ENCODE data around the gene ERBB4.
"Not testable (repeated sequence)": the region's sequence is repeated elsewhere in the genome, so short reads cannot be mapped to it uniquely, and the experiment has no call there.

The ERBB4 gene

GRCh38 chr2:211564441-211564840 is 974.2 kb downstream of the ERBB4 start:
- Histone ChIP-seq H3K4me3 (ENCODE audit: low read depth, low read length) (no peak overlapping the region), H3K36me3 (ENCODE audit: control insufficient read depth, insufficient read depth, low read length) (no peaks in the 10 kb centered on the region), H3K4me1 (ENCODE audit: control insufficient read depth, insufficient read depth, low read length) (no peaks in the 10 kb centered on the region), H3K9me3 (ENCODE audit: control insufficient read depth, insufficient read depth, low read length) (no peaks in the 10 kb centered on the region), H3K9ac (ENCODE audit: low read depth, low read length) (no peak overlapping the region), H3K27me3 (ENCODE audit: control insufficient read depth, insufficient read depth, low read length) (no peaks in the 10 kb centered on the region), H3K27ac (ENCODE audit: low read depth, low read length) (no peak overlapping the region)

GRCh38 chr2:211545582-211545981 is 993.0 kb downstream of the ERBB4 start:
- Histone ChIP-seq H3K4me3 (ENCODE audit: low read depth, low read length) (no peak overlapping the region), H3K4me1 (ENCODE audit: control insufficient read depth, insufficient read depth, low read length) (no peaks in the 10 kb centered on the region), H3K9me3 (ENCODE audit: control insufficient read depth, insufficient read depth, low read length) (no peaks in the 10 kb centered on the region), H3K36me3 (ENCODE audit: control insufficient read depth, insufficient read depth, low read length) (no peaks in the 10 kb centered on the region), H3K27ac (ENCODE audit: low read depth, low read length) (no peak overlapping the region), H3K27me3 (ENCODE audit: control insufficient read depth, insufficient read depth, low read length) (no peaks in the 10 kb centered on the region), H3K9ac (ENCODE audit: low read depth, low read length) (no peak overlapping the region)

- Histone ChIP-seq H3K4me3 (ENCODE audit: low read depth, low read length) (no peak overlapping the region), H3K27me3 (ENCODE audit: control insufficient read depth, insufficient read depth, low read length) (no peaks in the 10 kb centered on the region), H3K27ac (ENCODE audit: low read depth, low read length) (no peak overlapping the region), H3K9ac (ENCODE audit: low read depth, low read length) (no peak overlapping the region), H3K4me1 (ENCODE audit: control insufficient read depth, insufficient read depth, low read length) (no peaks in the 10 kb centered on the region), H3K9me3 (ENCODE audit: control insufficient read depth, insufficient read depth, low read length) (no peaks in the 10 kb centered on the region), H3K36me3 (ENCODE audit: control insufficient read depth, insufficient read depth, low read length) (no peaks in the 10 kb centered on the region)
Observed at GRCh38 chr2:211534632-211535031, 1004.0 kb downstream of the ERBB4 start.

- H3K9ac ChIP-seq (ENCODE audit: low read depth, low read length); H3K27ac ChIP-seq (ENCODE audit: low read depth, low read length); H3K27me3 ChIP-seq (ENCODE audit: control insufficient read depth, insufficient read depth, low read length); H3K4me3 ChIP-seq (ENCODE audit: low read depth, low read length); H3K9me3 ChIP-seq (ENCODE audit: control insufficient read depth, insufficient read depth, low read length); H3K36me3 ChIP-seq (ENCODE audit: control insufficient read depth, insufficient read depth, low read length); H3K4me1 ChIP-seq (ENCODE audit: control insufficient read depth, insufficient read depth, low read length): not testable (repeated sequence)
Observed at GRCh38 chr2:211524248-211524647, 1014.4 kb downstream of the ERBB4 start.

GRCh38 chr2:211516537-211516936 is 1022.1 kb downstream of the ERBB4 start:
- Histone ChIP-seq H3K9me3 (ENCODE audit: control insufficient read depth, insufficient read depth, low read length) (no peaks in the 10 kb centered on the region), H3K27me3 (ENCODE audit: control insufficient read depth, insufficient read depth, low read length) (no peaks in the 10 kb centered on the region), H3K36me3 (ENCODE audit: control insufficient read depth, insufficient read depth, low read length) (no peaks in the 10 kb centered on the region), H3K4me3 (ENCODE audit: low read depth, low read length) (no peak overlapping the region), H3K4me1 (ENCODE audit: control insufficient read depth, insufficient read depth, low read length) (peaks cover 8% of the 10 kb centered on the region), H3K9ac (ENCODE audit: low read depth, low read length) (no peak overlapping the region), H3K27ac (ENCODE audit: low read depth, low read length) (no peak overlapping the region)

GRCh38 chr2:211514049-211514448 is 1024.6 kb downstream of the ERBB4 start:
- H3K27ac ChIP-seq (ENCODE audit: low read depth, low read length): no peak overlapping the region
- H3K9ac ChIP-seq (ENCODE audit: low read depth, low read length): no peak overlapping the region
- no peaks in the 10 kb centered on the region for H3K27me3 ChIP-seq (ENCODE audit: control insufficient read depth, insufficient read depth, low read length)
- H3K36me3 ChIP-seq (ENCODE audit: control insufficient read depth, insufficient read depth, low read length): no peaks in the 10 kb centered on the region
- peaks cover 8% of the 10 kb centered on the region for H3K4me1 ChIP-seq (ENCODE audit: control insufficient read depth, insufficient read depth, low read length)
- no peaks in the 10 kb centered on the region for H3K9me3 ChIP-seq (ENCODE audit: control insufficient read depth, insufficient read depth, low read length)
- H3K4me3 ChIP-seq (ENCODE audit: low read depth, low read length): no peak overlapping the region

GRCh38 chr2:211513446-211513845 is 1025.2 kb downstream of the ERBB4 start:
- peaks cover 8% of the 10 kb centered on the region for H3K4me1 ChIP-seq (ENCODE audit: control insufficient read depth, insufficient read depth, low read length)
- no peaks in the 10 kb centered on the region for H3K36me3 ChIP-seq (ENCODE audit: control insufficient read depth, insufficient read depth, low read length)
- H3K27me3 ChIP-seq (ENCODE audit: control insufficient read depth, insufficient read depth, low read length): no peaks in the 10 kb centered on the region
- no peaks in the 10 kb centered on the region for H3K9me3 ChIP-seq (ENCODE audit: control insufficient read depth, insufficient read depth, low read length)
- no peak overlapping the region for H3K9ac ChIP-seq (ENCODE audit: low read depth, low read length)
- no peak overlapping the region for H3K27ac ChIP-seq (ENCODE audit: low read depth, low read length)
- no peak overlapping the region for H3K4me3 ChIP-seq (ENCODE audit: low read depth, low read length)

GRCh38 chr2:211512806-211513205 is 1025.8 kb downstream of the ERBB4 start:
- no peaks in the 10 kb centered on the region for H3K9me3 ChIP-seq (ENCODE audit: control insufficient read depth, insufficient read depth, low read length)
- H3K4me3 ChIP-seq (ENCODE audit: low read depth, low read length): no peak overlapping the region
- H3K27me3 ChIP-seq (ENCODE audit: control insufficient read depth, insufficient read depth, low read length): no peaks in the 10 kb centered on the region
- H3K27ac ChIP-seq (ENCODE audit: low read depth, low read length): no peak overlapping the region
- H3K9ac ChIP-seq (ENCODE audit: low read depth, low read length): no peak overlapping the region
- H3K4me1 ChIP-seq (ENCODE audit: control insufficient read depth, insufficient read depth, low read length): peaks cover 8% of the 10 kb centered on the region
- H3K36me3 ChIP-seq (ENCODE audit: control insufficient read depth, insufficient read depth, low read length): no peaks in the 10 kb centered on the region

GRCh38 chr2:211503856-211504255 is 1034.7 kb downstream of the ERBB4 start:
- no peak overlapping the region for H3K27ac ChIP-seq (ENCODE audit: low read depth, low read length)
- H3K4me3 ChIP-seq (ENCODE audit: low read depth, low read length): no peak overlapping the region
- no peaks in the 10 kb centered on the region for H3K27me3 ChIP-seq (ENCODE audit: control insufficient read depth, insufficient read depth, low read length)
- H3K36me3 ChIP-seq (ENCODE audit: control insufficient read depth, insufficient read depth, low read length): no peaks in the 10 kb centered on the region
- H3K9ac ChIP-seq (ENCODE audit: low read depth, low read length): no peak overlapping the region
- peaks cover 2% of the 10 kb centered on the region for H3K4me1 ChIP-seq (ENCODE audit: control insufficient read depth, insufficient read depth, low read length)
- peaks cover 3% of the 10 kb centered on the region; the same call in 1 of the 2 replicates for H3K9me3 ChIP-seq (ENCODE audit: control insufficient read depth, insufficient read depth, low read length)

GRCh38 chr2:211503198-211503597 is 1035.4 kb downstream of the ERBB4 start:
- H3K9me3 ChIP-seq (ENCODE audit: control insufficient read depth, insufficient read depth, low read length): peaks cover 3% of the 10 kb centered on the region; the same call in 1 of the 2 replicates
- peaks cover 7% of the 10 kb centered on the region for H3K4me1 ChIP-seq (ENCODE audit: control insufficient read depth, insufficient read depth, low read length)
- H3K36me3 ChIP-seq (ENCODE audit: control insufficient read depth, insufficient read depth, low read length): no peaks in the 10 kb centered on the region
- H3K9ac ChIP-seq (ENCODE audit: low read depth, low read length): no peak overlapping the region
- H3K4me3 ChIP-seq (ENCODE audit: low read depth, low read length): no peak overlapping the region
- H3K27ac ChIP-seq (ENCODE audit: low read depth, low read length): no peak overlapping the region
- H3K27me3 ChIP-seq (ENCODE audit: control insufficient read depth, insufficient read depth, low read length): no peaks in the 10 kb centered on the region

- Histone ChIP-seq H3K36me3 (ENCODE audit: control insufficient read depth, insufficient read depth, low read length) (no peaks in the 10 kb centered on the region), H3K4me1 (ENCODE audit: control insufficient read depth, insufficient read depth, low read length) (peaks cover 14% of the 10 kb centered on the region), H3K9ac (ENCODE audit: low read depth, low read length) (no peak overlapping the region), H3K27me3 (ENCODE audit: control insufficient read depth, insufficient read depth, low read length) (no peaks in the 10 kb centered on the region), H3K27ac (ENCODE audit: low read depth, low read length) (peak overlapping the region; percentile 30), H3K9me3 (ENCODE audit: control insufficient read depth, insufficient read depth, low read length) (no peaks in the 10 kb centered on the region), H3K4me3 (ENCODE audit: low read depth, low read length) (0 out of 2 replicates have a peak overlapping the region, but pooled peaks have one; percentile 4)
Observed at GRCh38 chr2:211498551-211499205, 1039.9 kb downstream of the ERBB4 start.

Data from HUES48 (cell line).